Activated T-helper 17 cell treated with anti-CD3 and anti-CD28 coated beads, Interleukin-2, amount 50 U/mL, for 72 hours (primary cell): ENCODE results near the gene ARL6. TPM values are rescaled to one million over a fixed set of nuclear protein-coding genes. Genes with fewer than 3 reads are reported as not detected.

Experiments used
- ATAC-seq: fragments of 150-1000 bp; cut with Tn5 transposase; replicated peaks from 2 replicates; pipeline ENCODE4 v1.10.0; 2021; ENCODE audit warnings: mild to moderate bottlenecking, moderate library complexity
- H3K27ac Mint-ChIP-seq: one replicate; pipeline ENCODE4 v1.8.0; 2022; ENCODE audit warnings: mixed read lengths
- H3K27me3 Mint-ChIP-seq: one replicate; pipeline ENCODE4 v1.8.0; 2022; ENCODE audit warnings: mixed read lengths
- H3K36me3 Mint-ChIP-seq: one replicate; pipeline ENCODE4 v1.8.0; 2022; ENCODE audit warnings: low read depth, mild to moderate bottlenecking, mixed read lengths
- H3K4me1 Mint-ChIP-seq: one replicate; pipeline ENCODE4 v1.8.0; 2022; ENCODE audit warnings: mixed read lengths
- H3K4me3 Mint-ChIP-seq: one replicate; pipeline ENCODE4 v1.8.0; 2022; ENCODE audit warnings: mild to moderate bottlenecking, mixed read lengths
- H3K9me3 Mint-ChIP-seq: one replicate; pipeline ENCODE4 v1.8.0; 2022; ENCODE audit warnings: mixed read lengths
- total RNA-seq, 2 donors: library from RNA; stranded (reverse); gene quantifications; one replicate each; pipeline ENCODE4 v1.2.3, GENCODE V29; 2022

The ARL6 gene
- total RNA-seq, 2 donors from 2014 or later = 2.3 to 9.0 TPM

DNA sequence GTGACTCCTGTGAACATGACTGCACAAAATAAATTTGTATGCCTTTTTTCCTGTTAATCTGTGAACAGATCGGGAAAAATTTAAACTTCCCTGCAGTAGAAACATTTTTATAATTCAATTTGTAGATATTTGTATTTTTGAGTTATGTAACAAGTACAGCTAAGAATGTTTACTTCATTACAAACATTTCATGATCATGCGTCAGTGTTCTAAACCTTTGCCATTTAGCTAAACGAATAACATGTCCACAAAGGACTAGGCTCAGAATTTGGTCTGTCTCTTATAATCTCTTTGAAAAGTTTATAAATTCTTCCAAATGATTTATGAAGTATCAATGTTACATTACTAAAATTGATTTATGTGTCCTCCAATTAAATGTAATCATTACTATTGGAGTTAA lies 39.9 kb downstream of the ARL6 start:
- Mint-ChIP-seq H3K27ac (no peak overlapping the region), H3K4me3 (no peak overlapping the region), H3K4me1 (no peaks in the 10 kb centered on the region), H3K27me3 (no peaks in the 10 kb centered on the region), H3K9me3 (no peaks in the 10 kb centered on the region), H3K36me3 (no peaks in the 10 kb centered on the region)
- no peak for ATAC-seq

GRCh38 chr3:97810779-97811390 lies 46.3 kb downstream of the ARL6 start:
- Mint-ChIP-seq H3K4me3 (no peak overlapping the region), H3K27ac (no peak overlapping the region), H3K9me3 (no peaks in the 10 kb centered on the region), H3K4me1 (peaks cover 10% of the 10 kb centered on the region), H3K36me3 (no peaks in the 10 kb centered on the region), H3K27me3 (no peaks in the 10 kb centered on the region)
- no peak for ATAC-seq

- Mint-ChIP-seq H3K9me3 (no peaks in the 10 kb centered on the region), H3K36me3 (no peaks in the 10 kb centered on the region), H3K4me1 (peaks cover 13% of the 10 kb centered on the region), H3K4me3 (peak overlapping the region; percentile 18), H3K27ac (peak overlapping the region; percentile 83), H3K27me3 (no peaks in the 10 kb centered on the region)
- peak; percentile 93 for ATAC-seq
Measured at GRCh38 chr3:97815149-97815917, 50.8 kb downstream of the ARL6 start.

- Mint-ChIP-seq H3K27ac (no peak overlapping the region), H3K27me3 (no peaks in the 10 kb centered on the region), H3K9me3 (no peaks in the 10 kb centered on the region), H3K4me1 (peaks cover 21% of the 10 kb centered on the region), H3K4me3 (no peak overlapping the region), H3K36me3 (no peaks in the 10 kb centered on the region)
- no peak for ATAC-seq
Measured at GRCh38 chr3:97816811-97817210, 52.3 kb downstream of the ARL6 start.

DNA sequence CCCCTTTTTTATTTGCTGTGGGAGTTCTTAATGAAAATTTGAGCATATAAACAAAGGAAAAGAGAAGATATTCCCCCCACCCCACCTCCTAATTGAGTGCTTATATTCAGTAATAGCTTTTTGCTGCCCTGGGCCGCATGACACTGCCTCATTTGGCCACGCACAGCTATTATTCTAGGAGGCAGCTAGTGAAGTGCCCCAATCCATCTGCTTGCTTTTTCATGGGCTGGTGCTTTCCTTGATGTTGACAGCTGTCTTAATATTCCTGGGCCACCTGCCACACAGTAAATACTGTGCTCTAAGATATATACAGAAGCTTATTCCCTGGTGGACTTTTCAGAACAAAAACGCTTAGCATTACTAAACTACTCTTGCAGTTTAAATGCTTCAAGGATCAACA lies 53.4 kb downstream of the ARL6 start:
- Mint-ChIP-seq H3K4me3 (no peak overlapping the region), H3K27ac (no peak overlapping the region), H3K27me3 (peaks cover 4% of the 10 kb centered on the region), H3K36me3 (peaks cover 8% of the 10 kb centered on the region), H3K4me1 (peaks cover 28% of the 10 kb centered on the region), H3K9me3 (no peaks in the 10 kb centered on the region)
- no peak for ATAC-seq

GRCh38 chr3:97820780-97821179 lies 56.2 kb downstream of the ARL6 start:
- Mint-ChIP-seq H3K9me3 (no peaks in the 10 kb centered on the region), H3K4me1 (peaks cover 40% of the 10 kb centered on the region), H3K36me3 (peaks cover 15% of the 10 kb centered on the region), H3K4me3 (peak overlapping the region; percentile 99), H3K27ac (peak overlapping the region; percentile 63), H3K27me3 (peaks cover 4% of the 10 kb centered on the region)
- ATAC-seq = no peak

- Mint-ChIP-seq H3K9me3 (no peaks in the 10 kb centered on the region), H3K4me3 (peak overlapping the region; percentile 99), H3K27ac (peak overlapping the region; percentile 63), H3K36me3 (peaks cover 15% of the 10 kb centered on the region), H3K27me3 (peaks cover 4% of the 10 kb centered on the region), H3K4me1 (peaks cover 36% of the 10 kb centered on the region)
- ATAC-seq = peak; percentile 55
Measured at GRCh38 chr3:97821287-97821773, 56.8 kb downstream of the ARL6 start.

- peak; percentile 99 for ATAC-seq
- H3K4me3 Mint-ChIP-seq = peak within 1 kb of the TSS; percentile 99
- H3K9me3 Mint-ChIP-seq = no peaks in the 10 kb centered on the region
- peak within 1 kb of the TSS; percentile 97 for H3K27ac Mint-ChIP-seq
- H3K4me1 Mint-ChIP-seq = peaks cover 36% of the 10 kb centered on the region
- H3K36me3 Mint-ChIP-seq = peaks cover 15% of the 10 kb centered on the region
- peaks cover 4% of the 10 kb centered on the region for H3K27me3 Mint-ChIP-seq
Measured at GRCh38 chr3:97821774-97822358, 57.3 kb downstream of the ARL6 start, which contains the start of gene CRYBG3. TSS of gene CRYBG3 (plus strand) at chr3:97822011. CDS start at chr3:97822207, 196 bp downstream.

DNA sequence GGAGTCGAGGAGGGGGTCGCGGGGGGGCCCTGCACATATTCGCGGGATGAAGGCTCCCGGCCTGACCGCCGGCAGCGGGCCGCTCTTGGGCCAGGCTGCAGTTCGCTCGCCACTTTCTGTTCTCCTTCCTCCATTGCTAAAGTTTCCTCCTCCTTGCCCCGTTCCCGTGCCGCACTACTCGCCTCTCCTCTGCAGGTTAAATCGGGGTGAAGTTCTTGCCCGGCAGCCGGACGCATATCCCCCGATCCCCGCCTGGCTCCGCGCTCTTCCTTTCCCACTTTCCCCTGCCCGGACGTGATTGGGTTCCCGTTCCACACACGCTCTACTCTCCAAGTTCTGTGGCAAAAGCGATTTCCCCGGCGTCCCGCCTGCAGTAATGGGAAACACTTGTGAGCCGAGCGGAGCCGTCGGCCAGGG lies 57.8 kb downstream of the ARL6 start:
- Mint-ChIP-seq H3K4me3 (peak overlapping the region; percentile 99), H3K9me3 (no peaks in the 10 kb centered on the region), H3K4me1 (peaks cover 36% of the 10 kb centered on the region), H3K36me3 (peaks cover 15% of the 10 kb centered on the region), H3K27me3 (peaks cover 4% of the 10 kb centered on the region), H3K27ac (peak overlapping the region; percentile 97)
- ATAC-seq = peak; percentile 25

- Mint-ChIP-seq H3K36me3 (peaks cover 15% of the 10 kb centered on the region), H3K27me3 (peaks cover 4% of the 10 kb centered on the region), H3K27ac (peak overlapping the region; percentile 97), H3K4me1 (peaks cover 36% of the 10 kb centered on the region), H3K9me3 (no peaks in the 10 kb centered on the region), H3K4me3 (peak overlapping the region; percentile 99)
- ATAC-seq = no peak
Measured at GRCh38 chr3:97823046-97824004, 58.8 kb downstream of the ARL6 start.

GRCh38 chr3:97825101-97825500 lies 60.5 kb downstream of the ARL6 start:
- H3K36me3 Mint-ChIP-seq = peaks cover 15% of the 10 kb centered on the region
- peaks cover 4% of the 10 kb centered on the region for H3K27me3 Mint-ChIP-seq
- ATAC-seq = no peak
- no peak overlapping the region for H3K4me3 Mint-ChIP-seq
- peaks cover 36% of the 10 kb centered on the region for H3K4me1 Mint-ChIP-seq
- no peak overlapping the region for H3K27ac Mint-ChIP-seq
- H3K9me3 Mint-ChIP-seq = no peaks in the 10 kb centered on the region

DNA sequence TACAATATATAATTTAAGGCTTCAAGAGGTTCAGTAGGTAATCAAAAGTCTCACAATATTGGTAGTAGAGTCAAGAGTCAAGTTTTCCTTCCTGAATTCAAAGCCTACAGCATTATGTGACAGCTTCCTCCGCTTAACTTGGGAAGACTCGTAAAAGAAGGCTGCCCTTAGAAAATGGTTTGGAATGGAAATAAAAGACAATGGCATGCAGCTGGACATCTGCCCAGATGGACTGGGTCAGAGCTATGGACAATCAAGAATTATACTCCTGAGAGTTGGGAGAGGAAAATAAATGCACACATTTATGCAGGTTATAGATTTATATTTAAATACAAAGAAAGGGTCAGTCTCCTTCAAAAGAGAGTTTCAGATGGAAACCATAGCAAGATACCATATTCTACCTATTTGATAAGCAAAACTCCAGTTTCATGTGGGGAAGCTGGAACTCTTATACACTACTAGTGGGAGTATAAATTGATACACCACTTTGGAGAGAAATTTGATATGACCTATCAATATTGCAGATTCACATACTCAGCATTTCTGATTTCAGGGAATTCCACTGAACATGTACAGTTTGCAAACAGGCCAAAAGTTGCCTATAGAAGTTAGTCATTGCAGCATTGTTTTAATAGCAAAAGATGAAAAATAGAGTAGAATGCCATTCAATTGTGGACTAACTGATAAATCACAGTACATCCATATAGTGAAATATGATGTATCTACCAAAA lies 63.3 kb downstream of the ARL6 start:
- Mint-ChIP-seq H3K27ac (no peak overlapping the region), H3K4me3 (no peak overlapping the region), H3K27me3 (no peaks in the 10 kb centered on the region), H3K36me3 (peaks cover 7% of the 10 kb centered on the region), H3K9me3 (no peaks in the 10 kb centered on the region), H3K4me1 (peaks cover 21% of the 10 kb centered on the region)
- no peak for ATAC-seq

- H3K9me3 Mint-ChIP-seq = no peaks in the 10 kb centered on the region
- H3K36me3 Mint-ChIP-seq = no peaks in the 10 kb centered on the region
- H3K27ac Mint-ChIP-seq = no peak overlapping the region
- no peaks in the 10 kb centered on the region for H3K27me3 Mint-ChIP-seq
- H3K4me1 Mint-ChIP-seq = peaks cover 11% of the 10 kb centered on the region
- H3K4me3 Mint-ChIP-seq = no peak overlapping the region
- ATAC-seq = no peak
Measured at GRCh38 chr3:97829198-97829597, 64.6 kb downstream of the ARL6 start.
